ENCODE measurements around the gene CDH13.

Gene CDH13

DNA sequence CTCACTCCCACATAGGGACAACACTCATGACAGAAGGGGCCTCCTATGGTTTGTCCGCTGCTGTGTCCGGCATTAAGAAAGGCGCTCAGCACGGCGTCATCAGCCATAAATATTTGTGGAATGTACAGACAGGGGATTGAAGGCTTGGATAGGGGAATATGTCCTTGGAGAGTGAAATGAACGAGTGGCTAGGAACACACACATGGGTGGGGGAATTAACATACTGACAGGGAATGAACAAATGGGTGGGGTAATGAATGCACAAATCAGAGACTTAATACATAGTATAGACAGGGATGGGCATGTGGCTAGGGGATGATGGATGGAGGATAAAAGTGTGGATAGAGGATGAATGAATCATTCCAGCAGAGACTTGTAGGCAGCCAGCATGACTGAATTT is 1027.0 kb downstream of the CDH13 start:
- DNase-seq = no peak

DNA sequence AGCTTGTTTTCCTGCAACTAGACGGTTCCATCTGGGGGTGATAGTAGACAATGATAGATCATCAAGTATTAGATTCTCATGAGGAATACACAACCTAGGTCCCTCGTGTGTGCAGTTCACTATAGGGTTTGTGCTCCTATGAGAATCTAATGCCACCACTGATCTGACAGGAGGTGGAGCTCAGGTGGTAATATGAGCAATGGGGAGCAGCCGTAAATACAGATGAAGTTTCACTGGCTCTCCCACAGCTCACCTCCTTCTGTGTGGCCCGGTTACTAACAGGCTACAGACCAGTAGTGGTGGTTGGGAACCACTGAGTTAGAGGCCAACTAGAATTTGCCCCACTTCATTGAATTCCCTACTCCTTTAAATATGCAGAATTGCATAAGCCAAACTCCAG is 1033.5 kb downstream of the CDH13 start:
- no peak for DNase-seq

DNA sequence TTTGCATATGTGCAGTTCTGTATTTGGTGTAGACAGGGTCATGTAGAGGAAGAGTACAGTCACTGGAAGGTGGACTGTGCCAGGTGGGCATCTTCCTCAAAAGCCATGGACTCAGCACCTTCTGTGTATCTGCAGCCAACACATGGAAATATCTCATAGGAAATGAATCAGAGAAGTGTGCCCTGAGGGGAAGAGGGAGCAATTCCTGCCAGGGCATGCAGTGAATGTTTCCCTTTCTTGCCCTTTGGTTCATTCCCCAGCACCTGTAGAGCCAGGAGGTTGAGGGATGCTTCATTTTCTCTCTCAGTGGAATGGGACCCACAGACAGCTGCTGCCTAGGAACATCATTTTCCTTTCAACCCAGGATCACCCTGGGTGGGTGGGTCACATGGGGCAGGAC is 1034.9 kb downstream of the CDH13 start:
- DNase-seq = no peak

DNA sequence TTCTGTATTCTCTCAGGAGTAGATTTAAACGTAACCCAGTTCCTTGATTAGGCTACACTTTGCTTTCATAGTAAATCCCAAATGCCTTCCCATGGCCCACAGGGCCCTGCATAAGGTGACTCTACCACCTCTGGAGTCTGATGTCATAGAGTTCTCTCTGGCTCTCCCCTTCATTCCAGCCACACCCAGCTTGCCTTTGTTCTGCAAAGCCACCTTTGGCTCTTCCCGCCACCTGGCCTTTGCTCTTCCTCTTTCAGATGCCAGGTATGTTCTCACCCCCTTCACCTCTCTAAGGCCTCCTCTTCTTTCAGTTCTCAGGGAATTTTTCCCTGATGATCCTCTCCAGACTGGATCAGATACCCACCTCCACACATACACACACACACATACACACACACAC is 1039.7 kb downstream of the CDH13 start:
- DNase-seq = no peak

- no peak for DNase-seq
Measured at GRCh38 chr16:83669456-83669855, 1042.7 kb downstream of the CDH13 start.

GRCh38 chr16:83674931-83675535 is 1048.3 kb downstream of the CDH13 start:
- no peak for DNase-seq

- no peak for DNase-seq
Measured at GRCh38 chr16:83676086-83676485, 1049.3 kb downstream of the CDH13 start.

- DNase-seq = no peak
Measured at GRCh38 chr16:83680980-83681379, 1054.2 kb downstream of the CDH13 start.

GRCh38 chr16:83681381-83681956 is 1054.7 kb downstream of the CDH13 start:
- no peak for DNase-seq

DNA sequence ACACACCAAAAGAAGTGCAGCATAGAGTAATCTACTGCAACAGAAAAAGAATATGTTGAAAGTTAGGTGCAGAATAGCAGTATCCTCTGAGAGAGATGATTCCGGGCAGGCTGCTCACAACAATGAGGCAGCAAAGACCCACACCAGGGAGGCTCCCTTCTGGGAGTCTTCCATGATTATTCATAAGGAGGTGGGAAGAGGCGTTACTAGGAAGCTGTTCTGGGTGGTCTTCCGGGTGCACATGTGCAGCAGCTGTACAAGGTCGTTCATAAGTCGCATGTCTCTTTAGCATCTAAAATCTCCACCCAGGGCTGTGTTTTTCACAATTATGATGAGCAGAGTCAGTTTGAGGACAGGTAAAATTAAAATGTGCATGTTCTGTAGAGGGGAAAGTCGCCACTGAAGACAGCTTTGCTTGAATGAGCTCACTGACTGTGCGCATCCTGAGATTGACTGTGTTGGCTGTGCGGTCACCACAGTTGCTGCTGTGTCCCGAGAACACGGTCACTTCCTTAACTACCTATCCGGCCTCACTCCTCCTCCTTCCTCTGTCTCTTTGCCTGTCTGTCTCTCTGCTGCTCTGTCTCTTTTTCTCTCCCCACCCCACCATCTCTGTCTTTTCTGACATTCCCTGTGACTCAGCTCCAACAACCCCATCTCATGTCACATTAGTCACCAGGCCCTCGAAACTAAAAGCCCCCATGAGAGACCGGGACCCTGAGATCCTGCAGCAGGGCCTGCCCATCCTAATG is 1055.5 kb downstream of the CDH13 start:
- DNase-seq = no peak

- DNase-seq = no peak
Measured at GRCh38 chr16:83682868-83683235, 1056.1 kb downstream of the CDH13 start.

GRCh38 chr16:83685615-83686165 is 1058.9 kb downstream of the CDH13 start:
- DNase-seq = no peak

GRCh38 chr16:83686726-83687125 is 1060.0 kb downstream of the CDH13 start:
- DNase-seq = no peak

DNA sequence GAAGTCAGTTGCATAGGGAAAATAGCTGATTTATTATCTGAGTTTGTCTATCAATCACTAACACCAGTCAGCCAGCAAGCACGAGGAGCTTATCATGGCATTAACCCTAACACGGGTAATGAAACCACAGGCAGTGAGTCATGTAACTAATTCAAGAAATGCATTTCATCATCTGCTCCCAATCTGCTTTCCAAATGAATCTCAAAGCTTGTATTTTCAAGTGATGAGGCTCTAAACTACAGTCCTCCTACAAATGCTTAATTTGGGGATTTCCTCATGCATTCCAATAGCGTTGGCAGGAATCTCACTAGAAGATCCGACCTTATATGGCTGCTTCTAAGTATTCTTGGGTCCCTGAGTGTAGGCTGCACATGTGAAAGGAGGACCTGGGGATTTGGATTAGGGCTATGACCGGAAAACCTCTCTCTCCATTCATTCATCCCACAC is 1062.6 kb downstream of the CDH13 start:
- DNase-seq = no peak

DNA sequence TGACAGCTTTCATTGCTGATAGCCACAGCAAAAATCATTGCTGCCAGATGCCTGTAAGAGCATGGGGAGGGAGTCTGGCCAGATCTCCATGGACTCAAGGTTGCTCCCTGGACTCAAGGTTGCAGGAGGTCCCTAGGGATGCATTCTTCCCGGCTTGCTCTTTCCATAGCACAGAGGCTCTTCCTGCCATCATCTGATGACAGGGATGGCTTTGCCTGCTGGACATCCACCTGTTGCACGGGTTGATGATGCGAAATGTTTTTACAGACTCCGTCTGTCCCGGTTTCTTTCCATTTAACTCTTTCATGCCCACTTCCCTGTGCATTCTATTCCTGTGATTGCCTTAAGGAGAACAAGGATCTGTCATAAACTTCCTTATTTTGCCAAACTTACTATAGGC is 1065.5 kb downstream of the CDH13 start:
- DNase-seq = no peak

GRCh38 chr16:83698964-83699363 is 1072.2 kb downstream of the CDH13 start:
- no peak for DNase-seq

DNA sequence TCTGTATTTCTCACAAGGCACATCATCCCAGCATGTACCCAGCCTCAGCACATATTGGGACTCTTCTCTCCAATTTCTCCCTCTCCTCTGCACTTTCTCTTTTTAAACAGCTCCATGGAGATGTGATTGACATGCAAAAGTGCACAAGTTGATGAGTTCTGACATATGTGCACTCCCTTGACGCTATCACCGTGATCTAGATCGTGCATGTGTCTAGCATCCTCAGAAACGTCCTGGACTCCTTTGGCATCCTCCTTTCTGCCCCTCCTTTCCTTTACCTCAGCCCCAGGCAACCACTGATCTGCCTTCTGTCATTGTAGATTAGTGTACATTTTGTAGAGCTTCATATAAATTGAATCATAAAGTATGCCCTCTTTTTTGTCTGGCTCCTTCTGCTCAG is 1073.0 kb downstream of the CDH13 start:
- no peak for DNase-seq

- no peak for DNase-seq
Measured at GRCh38 chr16:83700918-83701317, 1074.1 kb downstream of the CDH13 start.

GRCh38 chr16:83701494-83701893 is 1074.7 kb downstream of the CDH13 start:
- peak; percentile 23 for DNase-seq

GRCh38 chr16:83704656-83705055 is 1077.9 kb downstream of the CDH13 start:
- no peak for DNase-seq

DNA sequence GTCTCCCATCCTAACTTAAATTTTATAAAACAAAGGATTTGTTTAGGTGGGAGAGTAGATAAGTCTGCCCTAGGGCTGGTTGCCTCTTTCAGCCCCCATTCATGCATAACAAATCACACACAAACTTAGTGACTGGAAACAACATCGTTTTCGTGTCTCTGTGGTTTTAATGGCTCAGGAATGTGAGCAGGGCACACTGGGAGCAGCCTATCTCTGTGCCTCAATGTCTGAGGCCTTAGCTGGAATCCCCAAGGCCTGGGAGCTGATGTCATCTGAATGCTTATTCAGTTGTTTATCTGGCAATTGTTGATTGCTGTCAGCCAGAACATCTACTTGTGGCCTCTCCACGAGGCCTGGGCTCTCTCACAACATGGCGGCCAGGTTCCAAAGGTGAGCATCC is 1079.1 kb downstream of the CDH13 start:
- DNase-seq = no peak

- no peak for DNase-seq
Measured at GRCh38 chr16:83706394-83706793, 1079.6 kb downstream of the CDH13 start.

GRCh38 chr16:83711069-83711468 is 1084.3 kb downstream of the CDH13 start:
- no peak for DNase-seq

- DNase-seq = no peak
Measured at GRCh38 chr16:83713597-83713996, 1086.8 kb downstream of the CDH13 start.
